CD4-positive, CD25-positive, alpha-beta regulatory T cell (primary cell): Measurements from ENCODE around the gene RLBP1. TPM values are rescaled to one million over a fixed set of nuclear protein-coding genes. Genes with fewer than 3 reads are reported as not detected.

Source experiments
- ATAC-seq, 2 donors: fragments of 150-1000 bp; cut with Tn5 transposase; one replicate each; pipeline ENCODE4 v1.10.0; 2021; ENCODE audit warnings: low read depth in 2 of 2, moderate number of reproducible peaks in 2 of 2, moderate library complexity in 1 of 2
- DNase-seq, 3 donors: peaks; one replicate each; pipeline versions ENCODE4 v3.0.0 to v3.0.0-alpha.2; 2012 to 2022; ENCODE audit warnings: mixed read lengths in 1 of 3
- H3K27ac ChIP-seq: one replicate; pipeline ENCODE4 v1.7.0; 2013; ENCODE audit warnings: mild to moderate bottlenecking, low read length; ENCODE audit not compliant: insufficient read depth, poor library complexity, severe bottlenecking
- H3K27me3 ChIP-seq: one replicate; pipeline ENCODE4 v1.7.0; 2013; ENCODE audit warnings: low read length; ENCODE audit not compliant: control insufficient read depth, insufficient read depth
- H3K36me3 ChIP-seq: one replicate; pipeline ENCODE4 v1.7.0; 2013; ENCODE audit warnings: mild to moderate bottlenecking, low read length, moderate library complexity; ENCODE audit not compliant: control insufficient read depth, insufficient read depth
- H3K4me1 ChIP-seq: 2 replicates; pipeline ENCODE4 v1.7.0; 2013; ENCODE audit warnings: mild to moderate bottlenecking, low read length; ENCODE audit not compliant: insufficient read depth, control insufficient read depth, poor library complexity, severe bottlenecking
- H3K4me3 ChIP-seq: one replicate; pipeline ENCODE4 v1.7.0; 2013; ENCODE audit warnings: low read depth, mild to moderate bottlenecking, low read length, moderate library complexity
- H3K9me3 ChIP-seq, 2 experiments: 1 replicate in 1 of 2; 2 replicates in 1 of 2; pipeline ENCODE4 v1.7.0; 2013; ENCODE audit warnings: low read length in 2 of 2, mild to moderate bottlenecking in 1 of 2, moderate library complexity in 1 of 2; ENCODE audit not compliant: control insufficient read depth in 2 of 2
- H3K27ac Mint-ChIP-seq, 3 donors: one replicate each; pipeline ENCODE4 v1.8.0; 2020 to 2022; ENCODE audit warnings: mild to moderate bottlenecking in 3 of 3, mixed read lengths in 3 of 3, moderate library complexity in 2 of 3
- H3K27me3 Mint-ChIP-seq: one replicate; pipeline ENCODE4 v1.8.0; 2022; ENCODE audit warnings: mild to moderate bottlenecking, mixed read lengths
- H3K36me3 Mint-ChIP-seq: one replicate; pipeline ENCODE4 v1.8.0; 2020; ENCODE audit warnings: mixed read lengths
- H3K4me1 Mint-ChIP-seq, 4 donors: one replicate each; pipeline ENCODE4 v1.8.0; 2020 to 2022; ENCODE audit warnings: mixed read lengths in 4 of 4, mild to moderate bottlenecking in 1 of 4
- H3K4me3 Mint-ChIP-seq, 4 donors: one replicate each; pipeline ENCODE4 v1.8.0; 2020 to 2022; ENCODE audit warnings: mild to moderate bottlenecking in 4 of 4, mixed read lengths in 4 of 4, moderate library complexity in 3 of 4
- H3K9me3 Mint-ChIP-seq, 7 donors: one replicate each; pipeline ENCODE4 v1.8.0; 2020 to 2022; ENCODE audit warnings: mixed read lengths in 7 of 7, mild to moderate bottlenecking in 3 of 7, moderate library complexity in 2 of 7
- polyA plus RNA-seq, 4 donors: library from polyadenylated mRNA; unstranded; fragments of 300-500 nt; fragmentation: Illumina TruSeq; gene quantifications; one replicate each; pipeline ENCODE4 v1.2.3, GENCODE V29; 2021
- total RNA-seq: library from RNA; stranded (reverse); gene quantifications from one replicate; pipeline ENCODE4 v1.2.3, GENCODE V29; 2022

Gene RLBP1
- total and polyA plus RNA-seq, 5 donors from 2014 or later: not detected

- Histone ChIP-seq H3K9me3 (no peaks in the 10 kb centered on the region), H3K4me1 (peaks cover 15% of the 10 kb centered on the region), H3K36me3 (peaks cover 8% of the 10 kb centered on the region), H3K27ac (no peak overlapping the region), H3K27me3 (no peaks in the 10 kb centered on the region), H3K4me3 (no peak overlapping the region)
- no peaks in the 10 kb centered on the region for H3K27me3 Mint-ChIP-seq
- ATAC-seq: peak; percentile 62 to 66
- H3K9me3 Mint-ChIP-seq: no peaks in the 10 kb centered on the region
- H3K36me3 Mint-ChIP-seq: peaks cover 14% of the 10 kb centered on the region
- peak overlapping the region in 2 of 3 donors; percentile 53 to 61 for H3K27ac Mint-ChIP-seq
- peak in 1 of 3 donors; percentile 62 for DNase-seq
- peaks cover 4 to 38% (median 21%) of the 10 kb centered on the region in 4 donors for H3K4me1 Mint-ChIP-seq
- no peak overlapping the region for H3K4me3 Mint-ChIP-seq
Observed at GRCh38 chr15:89203705-89204273, 17.6 kb downstream of the RLBP1 start.

GRCh38 chr15:89201465-89202005, 19.8 kb downstream of the RLBP1 start:
- no peak overlapping the region for H3K4me3 ChIP-seq
- no peak overlapping the region for H3K27ac ChIP-seq
- no peaks in the 10 kb centered on the region for H3K27me3 ChIP-seq
- ATAC-seq (no peak), DNase-seq (no peak)
- H3K4me1 Mint-ChIP-seq: peaks cover 4 to 41% (median 23%) of the 10 kb centered on the region in 4 donors
- peaks cover 17% of the 10 kb centered on the region for H3K36me3 ChIP-seq
- no peak overlapping the region for H3K27ac Mint-ChIP-seq
- no peak overlapping the region for H3K4me3 Mint-ChIP-seq
- peaks cover 26% of the 10 kb centered on the region for H3K36me3 Mint-ChIP-seq
- H3K27me3 Mint-ChIP-seq: no peaks in the 10 kb centered on the region
- H3K4me1 ChIP-seq: peaks cover 9% of the 10 kb centered on the region
- H3K9me3 Mint-ChIP-seq: peaks cover 0 to 1% (median 0%) of the 10 kb centered on the region in 7 donors
- no peaks in the 10 kb centered on the region for H3K9me3 ChIP-seq

DNA sequence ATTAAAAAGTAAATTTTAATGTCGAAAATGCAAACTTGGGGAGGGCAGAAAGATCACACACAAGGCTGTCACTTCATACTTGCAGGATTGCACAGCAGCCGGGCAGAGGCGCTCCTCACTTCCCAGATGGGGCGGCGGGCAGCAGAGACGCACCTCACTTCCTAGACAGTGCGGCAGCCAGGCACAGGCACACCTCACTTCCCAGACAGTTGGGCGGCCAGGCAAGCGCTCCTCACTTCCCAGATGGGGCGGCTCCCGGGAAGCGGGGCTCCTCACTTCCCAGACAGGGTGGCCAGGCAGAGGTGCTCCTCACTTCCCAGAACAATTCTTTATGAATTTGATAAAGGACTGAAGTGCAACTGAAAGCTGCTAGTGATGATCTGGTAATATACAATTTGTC, 21.2 kb downstream of the RLBP1 start:
- peaks cover 9% of the 10 kb centered on the region for H3K4me1 ChIP-seq
- Mint-ChIP-seq H3K27me3 (no peaks in the 10 kb centered on the region), H3K36me3 (peaks cover 29% of the 10 kb centered on the region), H3K4me3 (no peak overlapping the region), H3K27ac (no peak overlapping the region), H3K9me3 (peaks cover 0 to 1% (median 0%) of the 10 kb centered on the region in 7 donors), H3K4me1 (peaks cover 4 to 41% (median 20%) of the 10 kb centered on the region in 4 donors)
- no peaks in the 10 kb centered on the region for H3K9me3 ChIP-seq
- DNase-seq (no peak), ATAC-seq (no peak)
- H3K27me3 ChIP-seq: no peaks in the 10 kb centered on the region
- no peak overlapping the region for H3K27ac ChIP-seq
- peaks cover 28% of the 10 kb centered on the region for H3K36me3 ChIP-seq
- H3K4me3 ChIP-seq: no peak overlapping the region

- Mint-ChIP-seq H3K4me1 (peaks cover 4 to 36% (median 18%) of the 10 kb centered on the region in 4 donors), H3K4me3 (no peak overlapping the region), H3K27me3 (no peaks in the 10 kb centered on the region), H3K27ac (no peak overlapping the region), H3K36me3 (peaks cover 30% of the 10 kb centered on the region), H3K9me3 (peaks cover 0 to 1% (median 0%) of the 10 kb centered on the region in 7 donors)
- peaks cover 33% of the 10 kb centered on the region for H3K36me3 ChIP-seq
- peaks cover 6% of the 10 kb centered on the region for H3K4me1 ChIP-seq
- H3K4me3 ChIP-seq: no peak overlapping the region
- H3K27me3 ChIP-seq: no peaks in the 10 kb centered on the region
- no peaks in the 10 kb centered on the region for H3K9me3 ChIP-seq
- no peak overlapping the region for H3K27ac ChIP-seq
- ATAC-seq (no peak), DNase-seq (no peak)
Observed at GRCh38 chr15:89199746-89200145, 21.6 kb downstream of the RLBP1 start.

DNA sequence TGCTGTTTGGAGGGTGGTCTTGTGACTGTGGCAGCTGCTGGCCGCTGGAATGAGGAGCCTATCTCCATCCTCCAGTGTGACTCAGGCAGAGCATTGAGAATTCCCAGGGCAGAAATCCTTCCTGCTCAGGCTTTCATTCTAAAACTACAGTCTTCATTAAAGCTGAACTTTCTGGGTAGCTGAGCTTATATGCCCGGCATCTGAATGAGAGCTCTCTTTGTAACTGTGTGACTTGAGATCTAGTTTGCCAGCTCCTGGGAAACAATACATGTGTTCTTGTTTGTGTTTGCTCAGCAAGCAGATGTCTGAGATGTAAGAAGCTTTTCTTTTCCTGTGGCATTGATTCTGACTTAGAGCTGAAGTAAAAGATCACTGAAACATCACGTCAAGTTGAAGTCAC, 22.4 kb downstream of the RLBP1 start:
- Mint-ChIP-seq H3K4me1 (peaks cover 2 to 30% (median 14%) of the 10 kb centered on the region in 4 donors), H3K27me3 (no peaks in the 10 kb centered on the region), H3K4me3 (no peak overlapping the region), H3K9me3 (peaks cover 0 to 1% (median 0%) of the 10 kb centered on the region in 7 donors), H3K27ac (no peak overlapping the region), H3K36me3 (peaks cover 34% of the 10 kb centered on the region)
- ATAC-seq: no peak
- peaks cover 5% of the 10 kb centered on the region for H3K4me1 ChIP-seq
- H3K9me3 ChIP-seq: no peaks in the 10 kb centered on the region
- H3K27ac ChIP-seq: no peak overlapping the region
- DNase-seq: no peak
- H3K27me3 ChIP-seq: no peaks in the 10 kb centered on the region
- no peak overlapping the region for H3K4me3 ChIP-seq
- H3K36me3 ChIP-seq: peaks cover 39% of the 10 kb centered on the region

- peak overlapping the region in 1 of 3 donors; percentile 2 for H3K27ac Mint-ChIP-seq
- H3K27me3 Mint-ChIP-seq: no peaks in the 10 kb centered on the region
- DNase-seq (no peak), ATAC-seq (no peak)
- no peak overlapping the region for H3K4me3 Mint-ChIP-seq
- peaks cover 39% of the 10 kb centered on the region for H3K36me3 Mint-ChIP-seq
- Histone ChIP-seq H3K36me3 (peaks cover 44% of the 10 kb centered on the region), H3K27ac (no peak overlapping the region), H3K4me1 (no peaks in the 10 kb centered on the region), H3K4me3 (no peak overlapping the region), H3K9me3 (no peaks in the 10 kb centered on the region), H3K27me3 (no peaks in the 10 kb centered on the region)
- H3K4me1 Mint-ChIP-seq: peaks cover 0 to 24% (median 8%) of the 10 kb centered on the region in 4 donors
- H3K9me3 Mint-ChIP-seq: peaks cover 0 to 1% (median 0%) of the 10 kb centered on the region in 7 donors
Observed at GRCh38 chr15:89198196-89198595, 23.2 kb downstream of the RLBP1 start.

DNA sequence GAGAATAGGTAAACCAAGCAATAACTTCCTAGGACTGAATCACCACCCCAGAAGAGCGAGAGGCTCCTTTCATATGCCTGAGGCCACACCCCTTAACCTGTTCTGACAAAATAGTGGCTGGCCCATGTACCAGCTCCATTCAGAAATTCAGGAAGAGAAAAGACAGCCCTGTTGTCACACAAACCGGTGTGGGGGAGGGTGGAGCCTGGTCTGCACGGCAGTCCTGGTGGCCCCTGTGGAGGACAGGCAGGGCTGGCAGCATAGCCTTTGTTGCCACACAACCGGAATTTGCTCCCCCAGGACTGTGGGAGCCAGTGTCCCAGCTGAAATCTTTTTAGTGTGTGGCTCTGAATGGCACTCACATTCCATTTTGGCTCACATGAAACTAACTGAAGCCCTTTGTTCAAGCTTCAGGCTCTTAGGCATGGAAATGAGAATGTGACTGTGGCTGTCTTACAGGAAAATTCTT, 23.8 kb downstream of the RLBP1 start:
- Mint-ChIP-seq H3K27ac (peak overlapping the region in 2 of 3 donors; percentile 2 to 79), H3K4me3 (no peak overlapping the region), H3K4me1 (peaks cover 0 to 24% (median 8%) of the 10 kb centered on the region in 4 donors), H3K9me3 (peaks cover 0 to 1% (median 0%) of the 10 kb centered on the region in 7 donors), H3K36me3 (peaks cover 45% of the 10 kb centered on the region), H3K27me3 (no peaks in the 10 kb centered on the region)
- Histone ChIP-seq H3K9me3 (no peaks in the 10 kb centered on the region), H3K4me1 (no peaks in the 10 kb centered on the region), H3K36me3 (peaks cover 51% of the 10 kb centered on the region), H3K4me3 (no peak overlapping the region), H3K27me3 (no peaks in the 10 kb centered on the region), H3K27ac (no peak overlapping the region)
- DNase-seq (peak in 1 of 3 donors; percentile 42), ATAC-seq (no peak)
